NCI-H510A treated with DMSO at 0.1 percent for 48 hours (cell line): ENCODE results near the gene TMED10.

Experiments
- DNase-seq: peaks from one replicate; lab custom pipeline; 2025; lab: John Stamatoyannopoulos, UW

Gene TMED10

DNA sequence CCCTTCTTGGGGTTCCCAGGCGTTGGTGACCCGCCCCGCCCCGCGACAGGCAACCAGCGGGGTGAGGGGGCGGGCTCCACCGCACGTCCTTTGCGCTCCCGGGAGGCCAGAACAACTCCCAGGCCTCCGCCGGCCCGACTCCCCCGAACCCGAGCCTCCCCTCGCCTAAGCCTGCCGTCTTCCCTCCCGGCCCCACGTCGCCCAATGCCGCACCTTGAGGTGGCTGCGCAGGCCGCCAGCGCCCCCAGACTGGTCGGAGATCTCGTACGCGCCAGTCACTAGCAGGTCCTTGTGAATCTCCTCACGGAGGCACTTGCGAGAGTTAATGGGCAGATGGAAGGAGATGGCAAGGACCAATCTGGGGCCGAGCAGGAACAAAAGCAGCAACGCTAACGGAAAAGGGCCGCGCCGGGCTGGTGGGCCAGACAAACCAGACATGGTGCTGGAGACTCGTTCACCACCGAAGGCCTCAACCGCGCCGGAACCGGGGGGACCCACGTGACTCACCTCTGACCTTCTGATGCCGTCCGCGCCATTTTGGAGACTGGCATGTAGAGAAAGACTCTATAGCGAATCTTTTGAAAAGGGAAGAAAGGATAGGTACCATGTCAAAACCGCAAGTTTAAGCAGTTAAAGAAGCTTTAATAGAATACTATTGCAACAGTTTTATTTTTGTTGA, at the start of gene TMED10:
Gene TMED10 (minus strand): TSS at position 471 of the 679 bp plus-strand sequence. CDS start 33 bp downstream, at position 438.
- peak; percentile 98 for DNase-seq

DNA sequence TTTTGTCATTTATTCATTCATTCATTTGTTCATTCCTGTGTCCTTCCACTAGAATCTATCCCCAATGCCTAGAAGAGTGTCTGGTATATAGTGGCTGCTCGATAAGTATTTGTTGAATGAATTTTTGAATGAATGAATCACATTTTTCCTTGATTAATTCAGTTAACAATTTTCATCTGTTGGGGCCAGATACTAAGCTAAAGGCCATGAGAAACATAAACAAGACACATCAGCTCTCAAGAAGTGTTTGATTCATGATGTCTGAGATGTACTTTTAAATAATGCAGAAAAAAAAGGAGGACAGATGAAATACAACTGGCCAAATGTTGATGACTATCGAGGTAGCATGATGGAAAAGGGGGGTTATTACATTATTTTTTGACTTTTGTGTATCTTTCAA, 48.1 kb upstream of the TMED10 start:
- DNase-seq, result no peak

GRCh38 chr14:75223664-75224154, 47.3 kb upstream of the TMED10 start:
- DNase-seq, result peak; percentile 29

- no peak for DNase-seq
These were observed 45.8 kb upstream of the TMED10 start for GRCh38 chr14:75222208-75222701.

DNA sequence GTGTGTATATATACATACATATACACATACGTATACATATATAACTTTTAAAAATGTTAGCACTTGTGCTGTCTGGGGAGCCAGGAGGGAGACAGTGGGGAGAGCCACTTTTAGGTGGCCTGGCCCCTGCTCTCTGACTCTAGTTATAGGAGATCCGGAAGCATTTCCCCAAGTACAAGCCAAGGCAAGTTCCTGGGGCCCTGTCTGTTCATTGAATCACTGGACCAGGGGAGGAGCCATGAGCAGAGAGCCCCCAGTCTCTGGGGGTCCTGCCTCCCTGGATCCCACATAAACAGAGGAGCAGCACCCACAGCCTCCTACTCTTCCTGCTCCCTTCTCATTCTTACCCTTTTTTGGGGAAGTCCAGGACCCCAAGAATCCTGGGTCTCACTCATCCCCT, 45.4 kb upstream of the TMED10 start:
- no peak for DNase-seq

- no peak for DNase-seq
These were observed 43.7 kb upstream of the TMED10 start for GRCh38 chr14:75220156-75220555.

DNA sequence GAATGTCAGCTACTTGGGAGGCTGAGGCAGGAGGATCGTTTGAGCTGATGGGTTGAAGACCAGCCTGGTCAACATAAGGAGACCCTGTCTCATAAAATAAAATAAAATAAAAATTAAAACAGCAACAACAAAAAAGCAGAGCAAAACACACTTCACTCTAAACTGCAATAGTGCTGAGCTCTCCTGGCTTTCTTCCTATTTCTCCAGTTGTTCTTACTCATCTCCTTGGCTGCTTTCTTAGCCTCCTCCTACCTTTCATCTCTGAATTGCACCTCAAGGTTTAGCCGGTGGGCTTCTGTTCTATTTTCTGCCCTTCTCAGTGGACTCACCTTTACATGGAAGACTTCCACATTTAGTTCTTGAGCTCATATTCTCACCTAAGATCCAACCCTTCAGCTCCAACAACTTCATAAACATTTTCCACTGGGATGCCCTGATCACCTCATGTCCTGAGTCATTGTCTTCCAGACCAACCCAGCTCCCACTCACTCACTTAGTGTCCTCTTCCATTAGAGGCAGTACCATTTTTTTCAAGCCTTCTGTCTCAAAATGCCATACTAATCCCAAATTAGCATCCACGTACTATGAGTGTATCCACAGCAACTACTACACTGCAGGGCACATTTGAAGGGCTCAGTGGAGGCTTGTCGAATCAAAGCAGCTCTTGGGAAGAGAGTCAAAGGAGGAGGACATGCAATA, 41.2 kb upstream of the TMED10 start:
- no peak for DNase-seq

DNA sequence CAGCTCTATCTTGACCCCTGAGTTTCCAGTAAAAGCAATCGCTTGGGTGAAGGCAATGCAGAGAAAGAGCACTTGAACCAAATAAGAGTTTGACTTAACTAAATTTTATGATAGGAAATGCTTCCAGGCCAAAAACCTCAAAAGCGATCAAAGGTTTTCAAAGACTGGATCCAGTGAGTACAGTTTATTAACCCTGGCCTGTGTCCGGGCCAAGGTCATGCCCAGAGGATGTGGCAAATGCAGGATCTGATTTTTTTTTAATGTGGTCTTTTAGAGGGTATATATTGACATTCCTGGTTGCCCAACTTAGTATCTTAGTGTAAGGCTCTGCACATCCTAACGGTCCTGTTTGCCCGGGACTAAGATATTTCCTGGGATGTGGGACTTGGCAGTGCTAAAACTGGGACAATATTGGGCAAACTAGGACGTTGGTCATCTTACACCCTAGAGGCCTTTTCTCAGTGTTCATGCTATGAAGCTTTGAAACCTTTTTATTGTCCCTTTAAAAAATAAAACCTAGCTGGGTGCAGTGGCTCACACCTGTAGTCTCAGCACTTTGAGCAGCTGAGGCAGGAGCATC, 40.1 kb upstream of the TMED10 start:
- no peak for DNase-seq

- no peak for DNase-seq
These were observed 39.1 kb upstream of the TMED10 start for GRCh38 chr14:75215520-75215919.

- no peak for DNase-seq
These were observed 38.1 kb upstream of the TMED10 start for GRCh38 chr14:75214558-75214957.

- no peak for DNase-seq
These were observed 36.8 kb upstream of the TMED10 start for GRCh38 chr14:75213172-75213571.

DNA sequence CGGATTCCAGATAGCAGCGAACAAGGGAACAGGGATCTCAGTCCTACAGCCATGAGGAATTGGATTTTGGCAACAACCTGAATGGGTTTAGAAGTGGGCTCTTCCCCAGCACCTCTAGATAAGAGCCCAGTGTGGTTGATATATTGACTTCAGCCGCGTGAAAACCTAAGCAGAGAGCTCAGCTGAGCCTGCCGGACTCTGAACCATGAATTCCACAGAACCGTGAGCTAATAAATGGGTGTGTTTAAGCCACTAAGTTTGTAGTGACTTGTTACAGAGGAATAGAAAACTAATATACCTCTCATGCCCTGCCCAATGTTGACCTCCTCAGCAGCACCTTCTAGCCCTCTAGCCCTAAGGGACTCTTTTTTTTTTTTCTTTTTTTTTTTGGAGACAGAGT, 32.4 kb upstream of the TMED10 start:
- no peak for DNase-seq

- peak; percentile 30 for DNase-seq
These were observed 29.8 kb upstream of the TMED10 start for GRCh38 chr14:75206190-75206589.

GRCh38 chr14:75205591-75205990, 29.2 kb upstream of the TMED10 start:
- no peak for DNase-seq

DNA sequence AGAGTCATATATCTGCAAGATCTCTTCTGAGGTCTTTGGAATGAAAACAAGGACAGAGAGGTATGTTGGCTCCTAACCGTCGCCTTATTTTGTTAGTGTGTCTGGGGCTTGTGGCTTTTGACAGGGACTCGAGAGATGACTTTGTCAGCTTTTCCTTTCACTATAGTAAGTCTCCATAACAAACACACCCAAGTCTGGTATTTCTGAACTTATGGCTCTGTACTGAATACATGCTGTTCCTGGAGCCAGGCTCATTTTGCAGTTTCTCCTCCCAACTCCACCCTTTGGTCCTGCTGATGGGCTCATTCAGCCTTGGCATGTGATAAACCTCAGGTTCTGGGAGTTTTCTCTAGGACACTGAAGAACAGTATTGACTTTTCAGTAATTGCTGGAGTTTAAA, 27.7 kb upstream of the TMED10 start:
- no peak for DNase-seq

DNA sequence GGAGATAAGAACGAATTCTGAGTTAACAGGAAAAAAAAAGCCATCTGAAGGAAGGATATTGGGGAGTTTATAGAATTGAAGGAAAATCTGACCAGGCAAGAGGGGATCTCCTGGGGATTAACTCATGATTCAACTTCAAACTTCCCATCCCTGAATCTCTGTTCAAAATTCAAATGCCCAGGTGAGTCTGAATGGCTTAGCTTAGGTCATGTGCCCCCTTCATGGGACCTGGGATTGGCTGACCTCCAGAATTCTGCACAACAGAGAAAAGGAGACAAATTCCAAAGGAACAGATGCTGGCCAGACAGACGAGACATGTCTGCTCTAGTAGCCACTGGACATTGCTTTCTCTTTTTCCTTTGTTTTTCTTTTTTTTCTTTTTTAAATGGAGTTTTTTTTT, 26.2 kb upstream of the TMED10 start:
- no peak for DNase-seq

DNA sequence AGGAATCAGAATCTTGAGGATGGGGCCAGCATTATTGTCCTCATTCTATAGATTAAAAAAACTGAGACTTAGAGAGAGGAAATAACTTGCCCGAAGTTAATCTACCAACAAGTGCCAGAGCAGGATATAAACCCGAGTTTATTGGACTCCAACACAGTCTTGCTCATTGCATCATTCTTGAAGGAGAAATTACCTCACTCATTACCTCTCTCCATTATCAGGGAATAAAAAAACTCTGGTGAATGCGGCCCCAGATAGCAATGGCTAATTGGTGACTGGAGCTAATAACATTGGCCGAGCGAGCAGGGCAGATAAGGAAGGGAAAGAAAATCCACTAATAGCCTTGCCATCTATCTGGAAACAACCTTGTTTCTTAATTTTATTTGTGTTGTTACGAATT, 24.7 kb upstream of the TMED10 start:
- peak; percentile 46 for DNase-seq

DNA sequence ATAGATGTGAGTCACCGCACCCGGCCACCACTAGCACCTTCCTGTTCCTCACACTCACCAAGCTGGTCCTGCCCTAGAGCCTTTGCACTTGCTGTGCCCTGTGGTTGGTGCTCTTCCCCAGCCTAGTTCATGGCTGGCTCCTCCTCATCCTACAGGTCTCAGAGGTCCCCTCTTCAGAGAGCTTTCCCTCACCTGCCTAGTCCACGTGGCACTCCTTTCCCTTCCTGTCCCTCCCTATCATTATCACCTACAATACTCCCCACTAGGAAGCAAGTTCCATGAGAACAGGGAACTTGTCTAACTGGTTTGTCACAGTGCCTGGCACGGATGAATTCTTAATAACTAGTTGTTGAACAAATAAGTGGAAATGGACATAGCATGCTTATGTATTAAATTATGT, 24.0 kb upstream of the TMED10 start:
- peak; percentile 97 for DNase-seq

DNA sequence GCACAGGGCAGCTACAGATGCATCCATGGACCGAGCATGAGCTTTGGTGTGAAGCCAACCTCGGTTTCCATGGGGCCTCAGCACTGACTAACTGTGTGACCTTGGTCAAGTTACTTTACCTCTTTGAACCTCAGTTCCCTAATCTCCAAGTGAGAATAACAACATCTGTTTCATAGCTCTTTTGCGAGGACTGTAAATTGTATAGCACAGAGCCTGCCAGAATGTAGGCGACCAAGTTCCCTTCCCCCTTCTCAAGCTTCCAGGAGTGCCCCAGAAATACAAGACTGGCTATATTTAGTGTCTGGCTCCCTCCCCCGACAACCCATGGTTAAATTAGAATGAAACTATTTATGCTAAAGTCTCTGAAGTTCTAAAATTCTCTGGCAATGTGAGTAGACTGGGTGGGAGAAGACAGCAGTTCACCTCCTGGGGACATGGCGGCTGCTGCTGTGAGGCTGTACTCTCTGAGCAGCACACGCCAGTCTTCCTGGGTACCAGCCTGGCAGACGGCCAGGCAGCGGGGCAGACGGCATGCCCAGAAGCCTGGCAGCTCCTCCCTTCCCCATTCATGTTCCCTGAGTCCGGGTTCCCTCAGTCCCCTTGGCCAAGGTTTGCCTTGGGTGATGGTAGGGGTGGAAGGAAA, 22.0 kb upstream of the TMED10 start:
- peak; percentile 26 for DNase-seq

DNA sequence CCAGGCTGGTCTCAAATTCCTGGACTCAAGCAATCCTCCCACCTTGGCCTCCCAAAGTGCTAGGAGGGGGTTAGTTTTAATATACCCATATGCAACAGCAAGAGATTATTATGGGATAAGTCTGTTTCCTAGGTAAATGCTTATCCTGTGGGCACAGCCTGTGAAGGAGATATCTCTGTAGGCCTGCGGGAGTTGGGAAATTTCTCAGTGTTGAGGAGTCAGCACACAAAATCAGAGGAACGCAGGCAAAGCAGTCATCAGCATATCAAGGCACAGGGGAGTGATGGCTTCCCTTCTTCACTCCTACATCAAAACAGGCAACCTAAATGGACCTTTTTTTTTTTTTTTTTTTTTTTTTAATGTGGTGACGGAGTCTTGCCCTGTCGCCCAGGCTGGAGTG, 20.9 kb upstream of the TMED10 start:
- DNase-seq, result no peak

DNA sequence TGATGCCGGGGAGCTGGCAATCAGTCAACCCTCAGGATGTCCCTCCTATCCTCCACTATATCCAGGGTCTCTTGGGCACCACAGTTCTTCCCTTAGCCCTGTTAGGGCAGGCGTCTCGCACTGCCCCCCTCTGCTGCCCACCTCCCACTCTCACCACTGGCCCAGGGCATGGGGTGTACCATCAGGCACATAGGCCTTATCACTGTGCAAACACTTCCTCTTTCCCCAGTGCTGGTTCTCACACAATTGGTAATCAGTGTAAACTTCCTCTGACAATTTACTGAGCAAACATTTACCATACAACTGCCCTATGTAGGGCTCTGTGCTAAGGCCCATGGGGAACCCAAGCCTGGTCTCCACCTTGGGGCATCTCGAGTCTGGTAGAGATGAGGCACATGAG, 20.1 kb upstream of the TMED10 start:
- DNase-seq, result no peak

DNA sequence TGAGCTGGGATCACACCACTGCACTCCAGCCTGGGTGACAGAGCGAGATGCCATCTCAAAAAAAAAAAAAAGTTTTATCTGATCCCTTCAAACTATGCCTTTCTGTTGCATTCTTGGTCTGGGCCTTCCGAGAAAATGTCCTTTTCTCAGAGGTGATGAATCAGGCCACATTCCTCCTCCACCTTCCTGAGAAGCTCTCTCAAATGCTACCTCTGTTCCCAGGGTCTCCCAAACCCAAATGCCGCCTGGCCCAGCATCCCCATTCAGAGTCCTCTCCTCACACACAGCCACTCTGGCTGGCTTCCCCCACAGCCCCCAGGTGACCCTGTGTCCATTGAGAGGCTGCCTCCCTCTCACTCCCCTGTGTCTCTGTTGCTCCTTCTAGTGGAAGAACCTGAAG, 19.7 kb upstream of the TMED10 start:
- DNase-seq, result no peak

DNA sequence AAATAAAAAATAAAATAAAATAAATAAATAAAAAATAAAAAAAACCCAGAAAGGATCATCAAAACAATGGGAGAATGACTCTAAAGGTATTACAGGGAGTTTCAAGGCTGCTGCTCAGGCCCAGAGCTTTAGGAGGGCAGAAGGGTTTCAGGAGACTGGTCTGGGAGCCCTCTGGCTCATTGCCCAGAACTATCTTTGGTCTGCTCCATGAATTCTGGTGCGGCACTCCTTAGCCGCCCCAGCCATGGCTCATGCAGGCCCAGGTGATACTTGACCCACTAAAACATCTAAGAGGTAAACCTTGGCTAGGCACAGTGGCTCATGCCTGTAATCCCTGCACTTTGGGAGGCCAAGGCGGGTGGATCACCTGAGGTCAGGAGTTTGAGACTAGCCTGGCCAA, 14.7 kb upstream of the TMED10 start:
- no peak for DNase-seq
